Suppressor macrophage (primary cell): ENCODE results near the gene FGF14.
"Not testable (repeated sequence)": the region's sequence is repeated elsewhere in the genome, so short reads cannot be mapped to it uniquely, and the experiment has no call there.

Experiments used
- DNase-seq, 4 experiments: peaks; one replicate each; pipeline ENCODE4 v3.0.0-alpha.2; 2020 to 2022

Gene FGF14

GRCh38 chr13:102127153-102127552 is 274.7 kb downstream of the FGF14 start:
- no peak for DNase-seq

- DNase-seq: no peak
These were observed 279.7 kb downstream of the FGF14 start for GRCh38 chr13:102122147-102122546.

- DNase-seq: no peak
These were observed 284.5 kb downstream of the FGF14 start for GRCh38 chr13:102117175-102117831.

- no peak for DNase-seq
These were observed 298.4 kb downstream of the FGF14 start for GRCh38 chr13:102103469-102103868.

- no peak for DNase-seq
These were observed 301.6 kb downstream of the FGF14 start for GRCh38 chr13:102100234-102100633.

GRCh38 chr13:102097708-102098107 is 304.1 kb downstream of the FGF14 start:
- DNase-seq: no peak

GRCh38 chr13:102093288-102093687 is 308.6 kb downstream of the FGF14 start:
- DNase-seq: not testable (repeated sequence)

GRCh38 chr13:102091231-102091630 is 310.6 kb downstream of the FGF14 start:
- DNase-seq: no peak

GRCh38 chr13:102090532-102090931 is 311.3 kb downstream of the FGF14 start:
- no peak for DNase-seq

GRCh38 chr13:102089722-102090121 is 312.1 kb downstream of the FGF14 start:
- DNase-seq: no peak

GRCh38 chr13:102089177-102089576 is 312.7 kb downstream of the FGF14 start:
- DNase-seq: no peak

- DNase-seq: no peak
These were observed 328.6 kb downstream of the FGF14 start for GRCh38 chr13:102073251-102073650.

GRCh38 chr13:102071711-102072110 is 330.1 kb downstream of the FGF14 start:
- no peak for DNase-seq

- DNase-seq: not testable (repeated sequence)
These were observed 333.5 kb downstream of the FGF14 start for GRCh38 chr13:102068323-102068722.

- no peak for DNase-seq
These were observed 346.6 kb downstream of the FGF14 start for GRCh38 chr13:102055090-102055779.

- no peak for DNase-seq
These were observed 352.0 kb downstream of the FGF14 start for GRCh38 chr13:102049853-102050252.

GRCh38 chr13:102045731-102046130 is 356.1 kb downstream of the FGF14 start:
- DNase-seq: no peak

GRCh38 chr13:102042746-102043145 is 359.1 kb downstream of the FGF14 start:
- DNase-seq: no peak

GRCh38 chr13:102041544-102041943 is 360.3 kb downstream of the FGF14 start:
- no peak for DNase-seq

GRCh38 chr13:102040812-102041211 is 361.0 kb downstream of the FGF14 start:
- DNase-seq: no peak

- no peak for DNase-seq
These were observed 362.6 kb downstream of the FGF14 start for GRCh38 chr13:102039264-102039663.

GRCh38 chr13:102038787-102039186 is 363.1 kb downstream of the FGF14 start:
- no peak for DNase-seq

- DNase-seq: no peak
These were observed 365.9 kb downstream of the FGF14 start for GRCh38 chr13:102035969-102036368.

- DNase-seq: no peak
These were observed 368.0 kb downstream of the FGF14 start for GRCh38 chr13:102033857-102034331.
